K562 (cell line): ENCODE data around the gene GFM2.

Experiments
- MCM5 ChIP-seq: fragments of 450-650 bp; IDR thresholded peaks from 2 replicates; pipeline ENCODE4 v1.6.1; 2016; ENCODE audit warnings: low read depth
- NR2F6 ChIP-seq: fragments of 450-650 bp; formaldehyde crosslinking; IDR thresholded peaks from 2 replicates; pipeline ENCODE4 v1.4.0; 2020; ENCODE audit warnings: mild to moderate bottlenecking
- POLR2A ChIP-seq: fragments of 450-650 bp; conservative IDR thresholded peaks from 2 replicates; pipeline ENCODE4 v1.6.1; 2016
- TARDBP ChIP-seq: fragments of 450-650 bp; IDR thresholded peaks from 2 replicates; pipeline ENCODE4 v1.6.1; 2016
- TF ChIP-seq, protein P1 (sequence below), 3 experiments: fragments of 200-800 bp in 1 of 3; sonication (Bioruptor generic) in 1 of 3; sonication (generic) in 1 of 3; formaldehyde crosslinking in 1 of 3; IDR thresholded peaks; 2 replicates each; pipeline versions ENCODE4 v1.6.1 to v1.8.0; 2016 to 2022; ENCODE audit warnings: mild to moderate bottlenecking in 2 of 3, missing compliant biosample characterization in 2 of 3, missing genetic modification characterization in 2 of 3, missing genetic modification reagents in 1 of 3

DNA sequence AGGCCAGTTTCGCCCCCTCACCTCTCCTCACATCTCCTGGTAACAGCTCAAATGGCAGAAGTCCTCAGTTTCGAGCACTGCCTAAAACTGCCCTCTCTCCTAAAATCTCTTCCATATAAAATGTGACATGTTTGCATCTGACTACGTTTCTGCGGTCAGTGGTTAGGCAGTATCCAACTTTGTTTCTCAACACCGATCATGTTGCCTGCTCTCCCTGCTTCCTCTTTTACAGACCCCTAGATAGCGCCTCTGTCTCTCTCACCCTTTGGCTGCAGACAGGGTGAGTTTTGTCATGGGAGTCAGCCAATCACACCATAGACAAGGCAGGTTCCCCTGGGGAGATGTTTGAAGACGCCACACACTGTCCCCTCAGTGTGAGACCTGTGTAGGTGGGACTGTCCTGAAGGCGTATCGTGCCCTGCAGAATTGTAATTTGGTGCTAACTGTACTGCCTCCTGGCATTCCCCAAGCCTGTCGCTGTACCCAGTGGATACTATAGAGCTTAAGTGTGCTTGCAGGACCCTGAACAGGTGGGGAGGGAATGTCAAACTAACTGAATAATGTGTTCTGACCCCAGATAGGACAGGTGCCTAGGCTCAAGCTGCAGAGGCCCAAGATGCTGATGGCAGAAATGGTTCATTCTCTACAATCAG lies 80.8 kb downstream of the GFM2 start:
- TF ChIP-seq NR2F6 (CRISPR knock-in tag) = no peak
- TF ChIP-seq TARDBP = no peak
- no peak for TF ChIP-seq MCM5
- TF ChIP-seq, protein P1, sequence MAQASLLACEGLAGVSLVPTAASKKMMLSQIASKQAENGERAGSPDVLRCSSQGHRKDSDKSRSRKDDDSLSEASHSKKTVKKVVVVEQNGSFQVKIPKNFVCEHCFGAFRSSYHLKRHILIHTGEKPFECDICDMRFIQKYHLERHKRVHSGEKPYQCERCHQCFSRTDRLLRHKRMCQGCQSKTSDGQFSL (CRISPR knock-in tag; IDR thresholded peaks at IDR 0.05) = no peak
- TF ChIP-seq, protein P1 (tag; IDR thresholded peaks at IDR 0.05) = no peak
- TF ChIP-seq POLR2A = no peak
